H9 (cell line): Measurements from ENCODE around the gene CACNA2D4. TPM values are rescaled to one million over a fixed set of nuclear protein-coding genes. Genes with fewer than 3 reads are reported as not detected.

Experiments
- DNase-seq: peaks from one replicate; pipeline ENCODE4 v3.0.0-alpha.2; 2017
- H2AFZ ChIP-seq: one replicate; pipeline ENCODE4 v1.6.1; 2013; ENCODE audit warnings: mild to moderate bottlenecking, low read length, control low read depth, moderate library complexity
- H2AK5ac ChIP-seq: 2 replicates; pipeline ENCODE4 v1.6.1; 2013; ENCODE audit warnings: low read length, control low read depth, mixed read lengths; ENCODE audit not compliant: insufficient read length
- H2BK120ac ChIP-seq: one replicate; pipeline ENCODE4 v1.6.1; 2013; ENCODE audit warnings: low read depth, mild to moderate bottlenecking, low read length, control low read depth, inconsistent platforms; ENCODE audit not compliant: poor library complexity, severe bottlenecking
- H2BK12ac ChIP-seq: 2 replicates; pipeline ENCODE4 v1.6.1; 2013; ENCODE audit warnings: low read length, control low read depth, mixed read lengths, low read depth; ENCODE audit not compliant: insufficient read length
- H2BK15ac ChIP-seq: 2 replicates; pipeline ENCODE4 v1.6.1; 2013; ENCODE audit warnings: low read depth, low read length, control low read depth
- H2BK20ac ChIP-seq: one replicate; pipeline ENCODE4 v1.6.1; 2013; ENCODE audit warnings: low read depth, mild to moderate bottlenecking, low read length, control low read depth, inconsistent platforms; ENCODE audit not compliant: poor library complexity, severe bottlenecking
- H2BK5ac ChIP-seq: 2 replicates; pipeline ENCODE4 v1.6.1; 2013; ENCODE audit warnings: low read length, control low read depth, mixed read lengths; ENCODE audit not compliant: insufficient read length
- H3K14ac ChIP-seq: 2 replicates; pipeline ENCODE4 v1.6.1; 2013; ENCODE audit warnings: low read length, control low read depth; ENCODE audit not compliant: insufficient read depth
- H3K18ac ChIP-seq: 2 replicates; pipeline ENCODE4 v1.6.1; 2013; ENCODE audit warnings: low read depth, mild to moderate bottlenecking, mixed read lengths, low read length, control low read depth; ENCODE audit not compliant: insufficient read length
- H3K23ac ChIP-seq: 2 replicates; pipeline ENCODE4 v1.6.1; 2013; ENCODE audit warnings: low read length, control low read depth, mixed read lengths, low read depth; ENCODE audit not compliant: insufficient read length
- H3K23me2 ChIP-seq: 2 replicates; pipeline ENCODE4 v1.6.1; 2013; ENCODE audit warnings: low read depth, mild to moderate bottlenecking, mixed read lengths, low read length, control low read depth; ENCODE audit not compliant: insufficient read length, poor library complexity, severe bottlenecking
- H3K27ac ChIP-seq: 2 replicates; pipeline ENCODE4 v1.5.1; 2013; ENCODE audit warnings: low read length, control low read depth, mixed read lengths, low read depth; ENCODE audit not compliant: insufficient read length
- H3K27me3 ChIP-seq: 2 replicates; pipeline ENCODE4 v1.6.1; 2013; ENCODE audit warnings: low read length, control low read depth, inconsistent platforms; ENCODE audit not compliant: insufficient read depth
- H3K4ac ChIP-seq: 2 replicates; pipeline ENCODE4 v1.6.1; 2013; ENCODE audit warnings: low read depth, mild to moderate bottlenecking, control low read depth, inconsistent platforms, low read length, moderate library complexity
- H3K4me1 ChIP-seq: 2 replicates; pipeline ENCODE4 v1.6.1; 2013; ENCODE audit warnings: low read length, control low read depth, inconsistent platforms; ENCODE audit not compliant: insufficient read depth
- H3K4me2 ChIP-seq: 2 replicates; pipeline ENCODE4 v1.6.1; 2013; ENCODE audit warnings: low read length, control low read depth, mixed read lengths; ENCODE audit not compliant: insufficient read length, insufficient read depth
- H3K56ac ChIP-seq: 2 replicates; pipeline ENCODE4 v1.6.1; 2013; ENCODE audit warnings: low read depth, mild to moderate bottlenecking, mixed read lengths, low read length, control low read depth; ENCODE audit not compliant: insufficient read length
- H3K79me1 ChIP-seq: 2 replicates; pipeline ENCODE4 v1.6.1; 2013; ENCODE audit warnings: low read depth, mild to moderate bottlenecking, moderate library complexity, low read length, control low read depth, inconsistent platforms; ENCODE audit not compliant: insufficient read depth, poor library complexity, severe bottlenecking
- H3K79me2 ChIP-seq: 2 replicates; pipeline ENCODE4 v1.6.1; 2013; ENCODE audit warnings: low read length, control low read depth, inconsistent platforms; ENCODE audit not compliant: insufficient read depth
- H3K9ac ChIP-seq: 2 replicates; pipeline ENCODE4 v1.6.1; 2013; ENCODE audit warnings: low read length, control low read depth, mixed read lengths; ENCODE audit not compliant: insufficient read length; ENCODE audit errors: extremely low read depth
- H3K9me3 ChIP-seq: one replicate; pipeline ENCODE4 v1.6.1; 2013; ENCODE audit warnings: low read depth, low read length, inconsistent platforms; ENCODE audit not compliant: control insufficient read depth
- H3T11ph ChIP-seq: one replicate; pipeline ENCODE4 v1.6.1; 2013; ENCODE audit warnings: mild to moderate bottlenecking, low read length, control low read depth, inconsistent platforms
- H4K20me1 ChIP-seq: one replicate; pipeline ENCODE4 v1.6.1; 2013; ENCODE audit not compliant: control insufficient read depth, insufficient read length, insufficient read depth
- H4K5ac ChIP-seq: 2 replicates; pipeline ENCODE4 v1.6.1; 2013; ENCODE audit warnings: low read depth, mild to moderate bottlenecking, mixed read lengths, low read length, control low read depth; ENCODE audit not compliant: insufficient read length
- H4K8ac ChIP-seq: replicated peaks from 2 replicates; pipeline ENCODE4 v1.6.1; 2013; ENCODE audit warnings: low read length, control low read depth, mixed read lengths, low read depth; ENCODE audit not compliant: insufficient read length
- H4K91ac ChIP-seq: 2 replicates; pipeline ENCODE4 v1.6.1; 2013; ENCODE audit warnings: low read depth, mild to moderate bottlenecking, moderate library complexity, mixed read lengths, low read length, control low read depth; ENCODE audit not compliant: insufficient read length
- H3K27ac Mint-ChIP-seq, 3 experiments: 2 replicates in 2 of 3; 3 replicates in 1 of 3; pipeline ENCODE4 v1.8.0; 2020 to 2021; ENCODE audit warnings: mixed read lengths in 3 of 3, mild to moderate bottlenecking in 1 of 3, moderate library complexity in 1 of 3
- H3K27me3 Mint-ChIP-seq: 2 replicates; pipeline ENCODE4 v1.8.0; 2021; ENCODE audit warnings: low read depth, mild to moderate bottlenecking, moderate library complexity, mixed read lengths
- H3K36me3 Mint-ChIP-seq, 3 experiments: 2 replicates in 2 of 3; 3 replicates in 1 of 3; pipeline ENCODE4 v1.8.0; 2020 to 2021; ENCODE audit warnings: low read depth in 3 of 3, mixed read lengths in 3 of 3; ENCODE audit not compliant: insufficient read depth in 1 of 3
- H3K4me1 Mint-ChIP-seq, 2 experiments: 2 replicates each; pipeline ENCODE4 v1.8.0; 2020; ENCODE audit warnings: mixed read lengths in 2 of 2
- H3K4me3 Mint-ChIP-seq, 2 experiments: 2 replicates in 1 of 2; 3 replicates in 1 of 2; pipeline ENCODE4 v1.8.0; 2020 to 2021; ENCODE audit warnings: mild to moderate bottlenecking in 2 of 2, mixed read lengths in 2 of 2, moderate library complexity in 1 of 2
- H3K9me3 Mint-ChIP-seq, 2 experiments: 2 replicates in 1 of 2; 3 replicates in 1 of 2; pipeline ENCODE4 v1.8.0; 2020; ENCODE audit warnings: mild to moderate bottlenecking in 2 of 2, mixed read lengths in 2 of 2, moderate library complexity in 1 of 2
- CTCF ChIP-seq: fragments of 200-600 bp; sonication (generic); conservative IDR thresholded peaks from 3 replicates; pipeline ENCODE4 v1.8.0; 2021; ENCODE audit warnings: antibody characterized with exemption, mild to moderate bottlenecking
- WGBS: extraction: QIAGEN DNeasy Blood & Tissue Kit; methylation state at CpG from one replicate; pipeline ENCODE4 v1.1.7; 2013; ENCODE audit warnings: missing lambda C conversion rate, low lambda C conversion rate, mixed read lengths; ENCODE audit not compliant: insufficient read length; ENCODE audit errors: extremely low coverage; 5-methylcytosine and 5-hydroxymethylcytosine counted together
- total RNA-seq: library from RNA; stranded (reverse); gene quantifications from 2 replicates; pipeline ENCODE4 v1.2.1, GENCODE V29; 2021

Gene CACNA2D4
- total RNA-seq, 1 experiment from 2014 or later = 0.79 TPM

GRCh38 chr12:1872001-1872400, 46.5 kb downstream of the CACNA2D4 start:
- peaks cover 3% of the 10 kb centered on the region for H4K20me1 ChIP-seq
- peaks cover 5 to 10% of the 10 kb centered on the region in 2 experiments; a peak in 3 of 4 replicates for H3K4me1 Mint-ChIP-seq
- no peaks in the 10 kb centered on the region for H3K23me2 ChIP-seq
- H2BK15ac ChIP-seq = no peak overlapping the region
- H3K9ac ChIP-seq = no peak overlapping the region
- H3T11ph ChIP-seq = no peak overlapping the region
- H4K5ac ChIP-seq = no peak overlapping the region
- no peak overlapping the region for H2AK5ac ChIP-seq
- H3K27ac Mint-ChIP-seq = no peak overlapping the region
- peak; percentile 18 for DNase-seq
- H3K18ac ChIP-seq = no peak overlapping the region
- peaks cover 0 to 4% (median 0%) of the 10 kb centered on the region in 3 experiments; a peak in 3 of 7 replicates for H3K36me3 Mint-ChIP-seq
- no peak overlapping the region for H3K27ac ChIP-seq
- no peak overlapping the region for H3K4ac ChIP-seq
- no peak overlapping the region for H2BK120ac ChIP-seq
- no peak overlapping the region for H4K91ac ChIP-seq
- H3K79me1 ChIP-seq = no peaks in the 10 kb centered on the region
- H2BK20ac ChIP-seq = no peak overlapping the region
- TF ChIP-seq CTCF = no peak
- H4K8ac ChIP-seq = no peak overlapping the region
- H3K23ac ChIP-seq = no peak overlapping the region
- no CpG with 5 or more reads among the region's 6 CpGs for WGBS
- H3K4me2 ChIP-seq = no peak overlapping the region
- H3K9me3 ChIP-seq = no peaks in the 10 kb centered on the region
- H3K4me3 Mint-ChIP-seq = no peak overlapping the region
- no peak overlapping the region for H2AFZ ChIP-seq
- H2BK12ac ChIP-seq = no peak overlapping the region
- no peaks in the 10 kb centered on the region for H3K4me1 ChIP-seq
- peaks cover 6 to 7% of the 10 kb centered on the region in 2 experiments; a peak in 4 of 5 replicates for H3K9me3 Mint-ChIP-seq
- H3K14ac ChIP-seq = no peak overlapping the region
- H2BK5ac ChIP-seq = no peak overlapping the region
- H3K79me2 ChIP-seq = no peaks in the 10 kb centered on the region
- H3K56ac ChIP-seq = no peak overlapping the region
- H3K27me3 Mint-ChIP-seq = peaks cover 7% of the 10 kb centered on the region
- no peaks in the 10 kb centered on the region for H3K27me3 ChIP-seq
